Measurements from ENCODE around the gene TMTC2.

Gene TMTC2

DNA sequence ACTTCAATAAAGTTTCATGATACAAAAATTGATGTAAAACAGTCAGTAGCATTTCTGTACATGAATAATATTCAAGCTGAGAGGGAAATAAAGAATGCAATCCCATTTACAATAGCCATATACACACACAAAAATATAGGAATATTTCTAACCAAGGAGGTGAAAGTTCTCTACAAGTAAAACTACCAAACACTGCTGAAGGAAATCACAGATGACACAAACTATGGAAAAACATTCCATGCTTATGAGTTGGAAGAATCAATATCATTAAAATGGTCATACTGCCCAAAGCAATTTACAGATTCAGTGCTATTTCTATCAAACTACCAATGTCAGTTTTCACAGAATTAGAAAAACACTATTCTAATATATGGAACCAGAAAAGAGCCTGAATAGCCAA, 272.3 kb downstream of the TMTC2 start:
- TF ChIP-seq, protein P1, sequence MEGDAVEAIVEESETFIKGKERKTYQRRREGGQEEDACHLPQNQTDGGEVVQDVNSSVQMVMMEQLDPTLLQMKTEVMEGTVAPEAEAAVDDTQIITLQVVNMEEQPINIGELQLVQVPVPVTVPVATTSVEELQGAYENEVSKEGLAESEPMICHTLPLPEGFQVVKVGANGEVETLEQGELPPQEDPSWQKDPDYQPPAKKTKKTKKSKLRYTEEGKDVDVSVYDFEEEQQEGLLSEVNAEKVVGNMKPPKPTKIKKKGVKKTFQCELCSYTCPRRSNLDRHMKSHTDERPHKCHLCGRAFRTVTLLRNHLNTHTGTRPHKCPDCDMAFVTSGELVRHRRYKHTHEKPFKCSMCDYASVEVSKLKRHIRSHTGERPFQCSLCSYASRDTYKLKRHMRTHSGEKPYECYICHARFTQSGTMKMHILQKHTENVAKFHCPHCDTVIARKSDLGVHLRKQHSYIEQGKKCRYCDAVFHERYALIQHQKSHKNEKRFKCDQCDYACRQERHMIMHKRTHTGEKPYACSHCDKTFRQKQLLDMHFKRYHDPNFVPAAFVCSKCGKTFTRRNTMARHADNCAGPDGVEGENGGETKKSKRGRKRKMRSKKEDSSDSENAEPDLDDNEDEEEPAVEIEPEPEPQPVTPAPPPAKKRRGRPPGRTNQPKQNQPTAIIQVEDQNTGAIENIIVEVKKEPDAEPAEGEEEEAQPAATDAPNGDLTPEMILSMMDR (IDR thresholded peaks at IDR 0.05; ENCODE audit: low read length), result no peak
- TF ChIP-seq EZH2 (IDR thresholded peaks at IDR 0.05; ENCODE audit: borderline replicate concordance, low read length), result no peak
- no peak overlapping the region for H3K4me2 ChIP-seq (ENCODE audit: low read length)
- no peak overlapping the region for H3K4me3 ChIP-seq (ENCODE audit: low read depth, low read length, poor library complexity, severe bottlenecking)
- no peaks in the 10 kb centered on the region for H3K9me2 ChIP-seq (ENCODE audit: low read depth, low read length)
- H4K20me1 ChIP-seq (ENCODE audit: insufficient read depth, low read length), result no peaks in the 10 kb centered on the region
- no peaks in the 10 kb centered on the region for H3K36me3 ChIP-seq (ENCODE audit: insufficient read depth, low read length)
- no peak overlapping the region for H2AFZ ChIP-seq (ENCODE audit: low read length)
- H3F3A ChIP-seq (ENCODE audit: insufficient read depth, low read length), result no peaks in the 10 kb centered on the region
- H3K79me2 ChIP-seq (ENCODE audit: insufficient read depth, low read length), result no peaks in the 10 kb centered on the region
- no peak overlapping the region for H3K9ac ChIP-seq (ENCODE audit: low read length)
- H3K27me3 ChIP-seq (ENCODE audit: insufficient read depth, low read length), result no peaks in the 10 kb centered on the region
- H3K4me1 ChIP-seq (ENCODE audit: insufficient read depth, low read length, severe bottlenecking), result no peaks in the 10 kb centered on the region
- H3K9me3 ChIP-seq (ENCODE audit: low read length), result no peaks in the 10 kb centered on the region
- no peak overlapping the region for H3K27ac ChIP-seq (ENCODE audit: low read depth, low read length, poor library complexity, severe bottlenecking)

DNA sequence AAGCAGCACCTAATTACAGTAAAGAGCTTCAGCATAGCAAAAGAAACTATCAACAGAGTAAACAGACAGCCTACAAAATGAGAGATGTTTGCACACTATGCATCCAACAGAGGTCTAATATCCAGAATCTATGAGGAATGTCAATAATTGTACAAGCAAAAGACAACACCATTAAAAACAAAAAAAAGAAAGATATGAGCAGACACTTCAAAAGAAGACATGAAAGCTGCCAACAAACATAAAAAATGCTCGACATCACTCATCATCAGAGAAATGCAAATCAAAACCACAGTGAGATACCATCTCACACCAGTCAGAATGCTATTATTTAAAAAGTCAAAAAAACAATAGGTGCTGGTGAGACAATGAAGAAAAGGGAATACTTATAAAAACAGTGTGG, 273.1 kb downstream of the TMTC2 start:
- Histone ChIP-seq H3K79me2 (ENCODE audit: insufficient read depth, low read length) (no peaks in the 10 kb centered on the region), H2AFZ (ENCODE audit: low read length) (no peak overlapping the region), H3K36me3 (ENCODE audit: insufficient read depth, low read length) (no peaks in the 10 kb centered on the region), H3K4me1 (ENCODE audit: insufficient read depth, low read length, severe bottlenecking) (no peaks in the 10 kb centered on the region), H3K9ac (ENCODE audit: low read length) (no peak overlapping the region), H3F3A (ENCODE audit: insufficient read depth, low read length) (no peaks in the 10 kb centered on the region), H3K9me2 (ENCODE audit: low read depth, low read length) (no peaks in the 10 kb centered on the region), H3K4me3 (ENCODE audit: low read depth, low read length, poor library complexity, severe bottlenecking) (no peak overlapping the region), H3K9me3 (ENCODE audit: low read length) (no peaks in the 10 kb centered on the region), H4K20me1 (ENCODE audit: insufficient read depth, low read length) (no peaks in the 10 kb centered on the region), H3K27ac (ENCODE audit: low read depth, low read length, poor library complexity, severe bottlenecking) (no peak overlapping the region), H3K27me3 (ENCODE audit: insufficient read depth, low read length) (no peaks in the 10 kb centered on the region), H3K4me2 (ENCODE audit: low read length) (no peak overlapping the region)
- TF ChIP-seq, protein P1 (IDR thresholded peaks at IDR 0.05; ENCODE audit: low read length), result no peak
- no peak for TF ChIP-seq EZH2 (IDR thresholded peaks at IDR 0.05; ENCODE audit: borderline replicate concordance, low read length)

DNA sequence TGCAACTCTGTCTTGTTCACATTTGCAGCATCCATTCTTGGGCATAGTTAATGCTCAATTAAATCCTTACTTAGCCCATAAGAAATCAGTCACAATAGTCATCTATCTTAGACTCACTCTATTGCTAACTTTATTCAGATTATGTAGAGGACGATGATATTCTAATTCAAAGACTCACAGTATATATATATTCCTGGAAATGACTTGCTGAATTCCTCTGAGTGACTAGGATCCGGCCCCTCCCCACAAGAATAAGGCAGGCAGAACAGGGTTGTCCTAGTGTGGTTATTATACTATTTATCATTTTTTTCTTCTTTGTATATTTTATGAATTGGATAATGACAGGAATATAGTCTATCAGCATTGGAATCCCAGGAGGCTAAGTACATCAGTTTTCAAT, 275.1 kb downstream of the TMTC2 start:
- H3K4me2 ChIP-seq (ENCODE audit: low read length), result no peak overlapping the region
- TF ChIP-seq, protein P1 (IDR thresholded peaks at IDR 0.05; ENCODE audit: low read length), result no peak
- TF ChIP-seq EZH2 (IDR thresholded peaks at IDR 0.05; ENCODE audit: borderline replicate concordance, low read length), result no peak
- no peaks in the 10 kb centered on the region for H3F3A ChIP-seq (ENCODE audit: insufficient read depth, low read length)
- no peaks in the 10 kb centered on the region for H3K36me3 ChIP-seq (ENCODE audit: insufficient read depth, low read length)
- H3K27me3 ChIP-seq (ENCODE audit: insufficient read depth, low read length), result no peaks in the 10 kb centered on the region
- H3K9me3 ChIP-seq (ENCODE audit: low read length), result no peaks in the 10 kb centered on the region
- no peaks in the 10 kb centered on the region for H3K4me1 ChIP-seq (ENCODE audit: insufficient read depth, low read length, severe bottlenecking)
- no peak overlapping the region for H3K4me3 ChIP-seq (ENCODE audit: low read depth, low read length, poor library complexity, severe bottlenecking)
- H2AFZ ChIP-seq (ENCODE audit: low read length), result no peak overlapping the region
- H4K20me1 ChIP-seq (ENCODE audit: insufficient read depth, low read length), result no peaks in the 10 kb centered on the region
- no peaks in the 10 kb centered on the region for H3K79me2 ChIP-seq (ENCODE audit: insufficient read depth, low read length)
- no peak overlapping the region for H3K27ac ChIP-seq (ENCODE audit: low read depth, low read length, poor library complexity, severe bottlenecking)
- no peaks in the 10 kb centered on the region for H3K9me2 ChIP-seq (ENCODE audit: low read depth, low read length)
- H3K9ac ChIP-seq (ENCODE audit: low read length), result no peak overlapping the region
